ENCODE measurements around the gene SLC25A19. TPM values are rescaled to one million over a fixed set of nuclear protein-coding genes. Genes with fewer than 3 reads are reported as not detected.
"Not testable (repeated sequence)": the region's sequence is repeated elsewhere in the genome, so short reads cannot be mapped to it uniquely, and the experiment has no call there.

SLC25A19 gene
- total RNA-seq, 2 donors from 2014 or later: 6.1 to 12.6 TPM

DNA sequence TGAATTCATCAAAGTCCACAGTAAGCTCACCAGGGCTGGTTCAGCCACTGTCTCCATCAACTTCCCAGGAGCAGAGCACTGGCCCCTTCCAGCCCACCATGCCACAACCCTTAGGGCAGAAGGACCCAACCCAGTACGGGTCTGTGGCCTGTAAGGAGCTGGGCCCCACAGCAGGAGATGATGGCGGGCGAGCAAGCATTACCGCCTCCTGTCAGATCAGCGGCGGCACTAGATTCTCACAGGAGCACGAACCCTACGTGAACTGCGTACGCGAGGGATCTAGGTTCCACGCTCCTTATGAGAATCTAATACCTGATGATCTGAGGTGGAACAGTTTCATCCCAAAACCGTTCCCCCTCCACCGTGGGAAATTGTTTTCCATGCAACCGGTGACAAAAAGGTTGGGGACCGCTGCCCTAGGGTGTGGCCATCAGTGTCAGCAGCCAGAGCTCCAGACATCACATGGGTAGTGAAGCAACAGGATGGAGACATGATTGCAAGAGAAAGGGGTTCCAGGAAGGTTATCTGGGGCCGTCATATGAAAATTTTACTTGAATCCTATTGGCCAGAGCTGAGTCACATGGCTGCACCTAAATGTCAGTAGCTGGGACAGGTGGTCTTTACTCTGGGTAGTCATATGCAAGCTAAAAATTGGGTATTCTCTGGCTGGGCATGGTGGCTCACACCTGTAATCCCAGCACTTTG is 12.4 kb upstream of the SLC25A19 start:
- no peaks in the 10 kb centered on the region for H3K4me1 ChIP-seq (ENCODE audit: control insufficient read depth in 1 of 2, low read depth in 2 of 2)
- ATAC-seq (ENCODE audit: insufficient number of reproducible peaks, low FRiP score, low read depth) (no peak), DNase-seq (ENCODE audit: low spot score) (no peak)
- no peak overlapping the region for H3K4me3 ChIP-seq
- no peaks in the 10 kb centered on the region for H3K9me3 ChIP-seq
- no peak overlapping the region for H3K27ac ChIP-seq
- H3K27me3 ChIP-seq (replicated peaks; ENCODE audit: insufficient read depth): no peaks in the 10 kb centered on the region
- TF ChIP-seq, protein P1, sequence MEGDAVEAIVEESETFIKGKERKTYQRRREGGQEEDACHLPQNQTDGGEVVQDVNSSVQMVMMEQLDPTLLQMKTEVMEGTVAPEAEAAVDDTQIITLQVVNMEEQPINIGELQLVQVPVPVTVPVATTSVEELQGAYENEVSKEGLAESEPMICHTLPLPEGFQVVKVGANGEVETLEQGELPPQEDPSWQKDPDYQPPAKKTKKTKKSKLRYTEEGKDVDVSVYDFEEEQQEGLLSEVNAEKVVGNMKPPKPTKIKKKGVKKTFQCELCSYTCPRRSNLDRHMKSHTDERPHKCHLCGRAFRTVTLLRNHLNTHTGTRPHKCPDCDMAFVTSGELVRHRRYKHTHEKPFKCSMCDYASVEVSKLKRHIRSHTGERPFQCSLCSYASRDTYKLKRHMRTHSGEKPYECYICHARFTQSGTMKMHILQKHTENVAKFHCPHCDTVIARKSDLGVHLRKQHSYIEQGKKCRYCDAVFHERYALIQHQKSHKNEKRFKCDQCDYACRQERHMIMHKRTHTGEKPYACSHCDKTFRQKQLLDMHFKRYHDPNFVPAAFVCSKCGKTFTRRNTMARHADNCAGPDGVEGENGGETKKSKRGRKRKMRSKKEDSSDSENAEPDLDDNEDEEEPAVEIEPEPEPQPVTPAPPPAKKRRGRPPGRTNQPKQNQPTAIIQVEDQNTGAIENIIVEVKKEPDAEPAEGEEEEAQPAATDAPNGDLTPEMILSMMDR (IDR thresholded peaks at IDR 0.05): no peak
- H3K36me3 ChIP-seq: no peaks in the 10 kb centered on the region

- ATAC-seq (ENCODE audit: insufficient number of reproducible peaks, low FRiP score, low read depth): no peak
- TF ChIP-seq, protein P1 (IDR thresholded peaks at IDR 0.05): no peak
These were observed 11.8 kb upstream of the SLC25A19 start for GRCh38 chr17:75301049-75301448.

DNA sequence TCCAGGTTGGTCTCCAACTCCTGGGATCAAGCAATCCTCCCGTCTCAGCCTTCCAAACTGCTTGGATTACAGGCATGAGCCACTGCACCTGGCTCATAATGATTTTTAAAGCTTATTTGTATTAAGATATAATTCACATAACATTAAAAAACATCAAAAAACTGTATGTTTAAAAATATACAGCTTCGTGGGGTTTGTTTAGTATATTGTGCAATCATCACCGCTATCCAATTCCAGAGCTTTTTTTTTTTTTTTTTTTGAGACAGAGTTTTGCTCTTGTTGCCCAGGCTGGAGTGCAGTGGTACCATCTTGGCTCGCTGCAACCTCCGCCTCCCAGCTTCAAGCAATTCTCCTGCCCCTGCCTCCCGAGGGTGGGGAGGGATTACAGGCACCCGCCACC is 11.0 kb upstream of the SLC25A19 start:
- TF ChIP-seq, protein P1 (IDR thresholded peaks at IDR 0.05): no peak

More at GRCh38 chr17:75301049-75301448, 11.8 kb upstream of the SLC25A19 start:
- Histone ChIP-seq H3K27me3 (replicated peaks; ENCODE audit: insufficient read depth) (no peaks in the 10 kb centered on the region), H3K27ac (no peak overlapping the region), H3K4me1 (ENCODE audit: control insufficient read depth in 1 of 2, low read depth in 2 of 2) (no peaks in the 10 kb centered on the region), H3K9me3 (no peaks in the 10 kb centered on the region), H3K4me3 (no peak overlapping the region), H3K36me3 (no peaks in the 10 kb centered on the region)
- no peak for DNase-seq (ENCODE audit: low spot score)

GRCh38 chr17:75295201-75296158 is 6.2 kb upstream of the SLC25A19 start:
- DNase-seq (ENCODE audit: low spot score) (no peak), ATAC-seq (ENCODE audit: insufficient number of reproducible peaks, low FRiP score, low read depth) (no peak)
- Histone ChIP-seq H3K4me3 (no peak overlapping the region), H3K36me3 (no peaks in the 10 kb centered on the region), H3K27ac (peak overlapping the region; percentile 13 to 53), H3K27me3 (replicated peaks; ENCODE audit: insufficient read depth) (no peaks in the 10 kb centered on the region), H3K9me3 (no peaks in the 10 kb centered on the region), H3K4me1 (ENCODE audit: control insufficient read depth in 1 of 2, low read depth in 2 of 2) (no peaks in the 10 kb centered on the region)
- TF ChIP-seq, protein P1 (IDR thresholded peaks at IDR 0.05): no peak

More for the DNA sequence above, 11.0 kb upstream of the SLC25A19 start:
- H3K4me3 ChIP-seq: no peak overlapping the region
- no peaks in the 10 kb centered on the region for H3K9me3 ChIP-seq
- no peak overlapping the region for H3K27ac ChIP-seq
- no peaks in the 10 kb centered on the region for H3K27me3 ChIP-seq (replicated peaks; ENCODE audit: insufficient read depth)
- no peak for DNase-seq (ENCODE audit: low spot score)
- no peak for ATAC-seq (ENCODE audit: insufficient number of reproducible peaks, low FRiP score, low read depth)
- H3K36me3 ChIP-seq: no peaks in the 10 kb centered on the region
- H3K4me1 ChIP-seq (ENCODE audit: control insufficient read depth in 1 of 2, low read depth in 2 of 2): no peaks in the 10 kb centered on the region

DNA sequence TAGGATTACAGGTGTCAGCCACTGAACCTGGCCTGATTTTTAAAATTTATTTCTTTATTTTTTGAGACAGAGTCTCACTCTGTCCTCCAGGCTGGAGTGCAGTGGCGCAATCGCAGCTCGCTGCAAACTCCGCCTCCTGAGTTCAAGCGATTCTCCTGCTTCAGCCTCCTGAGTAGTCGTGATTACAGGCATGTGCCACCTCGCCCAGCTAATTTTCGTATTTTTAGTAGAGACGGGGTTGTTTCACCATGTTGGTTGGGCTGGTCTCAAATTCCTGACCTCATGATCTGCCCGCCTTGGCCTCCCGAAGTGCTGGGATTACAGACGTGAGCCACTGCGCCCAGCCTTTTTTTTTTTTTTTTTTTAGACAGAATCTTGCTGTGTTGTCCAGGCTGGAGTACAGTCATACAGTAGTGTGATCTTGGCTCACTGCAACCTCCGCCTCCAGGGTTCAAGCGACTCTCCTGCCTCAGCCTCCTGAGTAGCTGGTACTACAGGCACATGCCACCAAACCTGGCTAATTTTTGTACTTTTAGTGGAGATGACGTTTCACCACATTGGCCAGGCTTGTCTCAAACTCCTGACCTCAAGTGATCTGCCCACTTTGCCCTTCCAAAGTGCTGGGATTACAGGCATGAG is 3.7 kb upstream of the SLC25A19 start:
- not testable (repeated sequence) for H3K27ac ChIP-seq; H3K36me3 ChIP-seq; H3K4me3 ChIP-seq; DNase-seq (ENCODE audit: low spot score); ATAC-seq (ENCODE audit: insufficient number of reproducible peaks, low FRiP score, low read depth); H3K4me1 ChIP-seq (ENCODE audit: control insufficient read depth in 1 of 2, low read depth in 2 of 2); H3K9me3 ChIP-seq; H3K27me3 ChIP-seq (replicated peaks; ENCODE audit: insufficient read depth)
